K562 (cell line): ENCODE measurements around the gene PFAS. TPM values are rescaled to one million over a fixed set of nuclear protein-coding genes. Genes with fewer than 3 reads are reported as not detected.
A peak's percentile ranks its signal among the peaks of the same experiment; 100 is the strongest.

ENCODE experiments used
- E2F3 ChIP-seq: fragments of 250-450 bp; sonication (Bioruptor Pico); IDR thresholded peaks from 2 replicates; pipeline ENCODE4 v1.4.0; 2020; ENCODE audit warnings: mild to moderate bottlenecking
- IFI16 ChIP-seq: fragments of 250-450 bp; sonication (Bioruptor Pico); IDR thresholded peaks from 2 replicates; pipeline ENCODE4 v2.1.2; 2022; ENCODE audit warnings: mild to moderate bottlenecking, inconsistent platforms
- MTA3 ChIP-seq: fragments of 450-650 bp; formaldehyde crosslinking; IDR thresholded peaks from 2 replicates; pipeline ENCODE4 v1.6.1; 2017; ENCODE audit warnings: mild to moderate bottlenecking, borderline replicate concordance
- NR2C1 ChIP-seq, 2 experiments: fragments of 450-650 bp; IDR thresholded peaks; 2 replicates each; pipeline ENCODE4 v1.6.1; 2017; ENCODE audit warnings: mild to moderate bottlenecking in 2 of 2, antibody characterized with exemption in 1 of 2, inconsistent platforms in 1 of 2, missing compliant biosample characterization in 1 of 2, missing genetic modification characterization in 1 of 2
- RCOR1 ChIP-seq, 2 experiments: IDR thresholded peaks; 2 replicates each; pipeline ENCODE4 v1.6.1; 2012; ENCODE audit warnings: low read depth in 2 of 2, low read length in 2 of 2, borderline replicate concordance in 1 of 2, improper control_type of control experiment in 1 of 2
- TFAM ChIP-seq: fragments of 250-450 bp; sonication (Bioruptor Pico); conservative IDR thresholded peaks from 2 replicates; pipeline ENCODE4 v1.5.0; 2021; ENCODE audit warnings: mild to moderate bottlenecking, moderate library complexity
- THRAP3 ChIP-seq: fragments of 450-650 bp; IDR thresholded peaks from 2 replicates; pipeline ENCODE4 v1.6.1; 2016; ENCODE audit warnings: mild to moderate bottlenecking, inconsistent platforms, borderline replicate concordance
- polyA plus RNA-seq, 8 experiments: library from polyadenylated mRNA; depleted of rRNA in 4 of 8; stranded (reverse) in 5 of 8; unstranded in 3 of 8; fragments of >200 nt; fragmentation: Nextera tagmentation in 2 of 8; fragmentation: Illumina TruSeq in 1 of 8; extraction: Ambion mirVana in 2 of 8; extraction: Trizol in 1 of 8; gene quantifications; 2 replicates each; pipeline versions ENCODE4 v1.2.1 to v1.2.3, GENCODE V29; 2011 to 2014; ENCODE audit warnings: inconsistent platforms in 1 of 8, missing spikeins in 1 of 8
- total RNA-seq, 7 experiments: library from RNA; depleted of rRNA in 6 of 7; stranded (reverse); fragments of >200 nt in 6 of 7; fragmentation: Illumina TruSeq in 2 of 7; extraction: Trizol in 2 of 7; gene quantifications; 2 replicates each; pipeline versions ENCODE4 v1.2.1 to v1.2.3, GENCODE V29; 2011 to 2021; ENCODE audit warnings: low replicate concordance in 1 of 7
- TF ChIP-seq, protein P1 (sequence below): fragments of 450-650 bp; IDR thresholded peaks from 2 replicates; pipeline ENCODE4 v1.6.1; 2017; ENCODE audit warnings: antibody characterized with exemption
- TF ChIP-seq, protein P2 (sequence below): fragments of 150-350 bp; IDR thresholded peaks from 2 replicates; pipeline ENCODE4 v1.6.1; 2014; ENCODE audit warnings: low read depth, mild to moderate bottlenecking, low read length, borderline replicate concordance
- TF ChIP-seq, protein P3 (sequence below): fragments of 450-650 bp; formaldehyde crosslinking; IDR thresholded peaks from 2 replicates; pipeline ENCODE4 v1.4.0; 2020; ENCODE audit warnings: mild to moderate bottlenecking, mixed read lengths
- TF ChIP-seq, protein P4 (sequence below): sonication (generic); IDR thresholded peaks from 2 replicates; pipeline ENCODE4 v1.6.1; 2016
- TF ChIP-seq, protein P5 (sequence below): fragments of 450-650 bp; IDR thresholded peaks from 2 replicates; pipeline ENCODE4 v1.6.1; 2018; ENCODE audit not compliant: partially characterized antibody
- TF ChIP-seq, protein P6 (sequence below): fragments of 450-650 bp; IDR thresholded peaks from 2 replicates; pipeline ENCODE4 v1.6.1; 2016; ENCODE audit warnings: missing biosample characterization, missing genetic modification characterization

Gene PFAS
- total and polyA plus RNA-seq, 9 of the 15 experiments (the other 6 are each of a cell fraction or from before 2014, with no cell fraction given): 11.6 to 131 (median 43.9) TPM

DNA sequence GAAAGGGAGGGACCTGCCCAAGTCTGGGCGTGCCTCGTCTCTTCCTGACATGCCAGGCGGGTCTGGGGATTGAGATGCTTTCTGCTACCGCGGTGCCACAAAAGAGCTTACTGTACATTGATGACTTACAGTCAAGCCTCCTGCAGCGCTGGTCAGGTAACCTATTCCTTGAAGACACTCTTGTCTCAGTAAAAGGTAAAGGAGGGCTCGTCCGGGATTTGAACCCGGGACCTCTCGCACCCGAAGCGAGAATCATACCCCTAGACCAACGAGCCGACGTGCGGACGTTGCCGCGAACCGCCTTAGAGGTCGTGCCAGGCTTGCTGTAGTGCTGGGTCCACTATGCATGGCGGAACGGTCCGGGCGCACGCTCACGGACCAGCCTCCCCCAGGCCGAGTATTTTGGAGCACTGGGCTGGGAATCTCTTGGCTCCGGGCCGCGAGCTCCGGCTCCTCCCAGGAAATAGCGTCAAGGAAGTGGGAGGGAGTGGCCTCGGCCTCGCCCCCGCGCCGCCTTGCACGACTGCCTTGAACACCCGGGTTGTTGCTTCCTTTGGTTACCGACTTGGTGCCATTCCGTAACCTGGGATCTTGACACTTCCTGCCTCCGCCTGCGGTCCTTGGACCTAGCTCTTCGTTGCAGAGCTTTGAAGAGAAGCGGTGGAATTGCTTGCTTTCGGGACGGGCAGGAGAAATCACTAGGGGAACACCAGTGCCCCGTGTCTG is 26.3 kb upstream of the PFAS start (continued):
- TF ChIP-seq, protein P1, sequence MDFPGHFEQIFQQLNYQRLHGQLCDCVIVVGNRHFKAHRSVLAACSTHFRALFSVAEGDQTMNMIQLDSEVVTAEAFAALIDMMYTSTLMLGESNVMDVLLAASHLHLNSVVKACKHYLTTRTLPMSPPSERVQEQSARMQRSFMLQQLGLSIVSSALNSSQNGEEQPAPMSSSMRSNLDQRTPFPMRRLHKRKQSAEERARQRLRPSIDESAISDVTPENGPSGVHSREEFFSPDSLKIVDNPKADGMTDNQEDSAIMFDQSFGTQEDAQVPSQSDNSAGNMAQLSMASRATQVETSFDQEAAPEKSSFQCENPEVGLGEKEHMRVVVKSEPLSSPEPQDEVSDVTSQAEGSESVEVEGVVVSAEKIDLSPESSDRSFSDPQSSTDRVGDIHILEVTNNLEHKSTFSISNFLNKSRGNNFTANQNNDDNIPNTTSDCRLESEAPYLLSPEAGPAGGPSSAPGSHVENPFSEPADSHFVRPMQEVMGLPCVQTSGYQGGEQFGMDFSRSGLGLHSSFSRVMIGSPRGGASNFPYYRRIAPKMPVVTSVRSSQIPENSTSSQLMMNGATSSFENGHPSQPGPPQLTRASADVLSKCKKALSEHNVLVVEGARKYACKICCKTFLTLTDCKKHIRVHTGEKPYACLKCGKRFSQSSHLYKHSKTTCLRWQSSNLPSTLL: peak; percentile 71
- TF ChIP-seq TFAM (CRISPR knock-in tag) (no peak), E2F3 (CRISPR knock-in tag) (no peak), RCOR1 (IDR thresholded peaks at IDR 0.05; ENCODE audit: borderline replicate concordance in 1 of 2, low read depth in 2 of 2, low read length in 2 of 2) (no peak), NR2C1 (IDR thresholded peaks at IDR 0.05) (no peak), NR2C1 (tag; IDR thresholded peaks at IDR 0.05) (no peak), MTA3 (peak; percentile 37; the same call in 1 of the 2 replicates), IFI16 (CRISPR knock-in tag) (no peak), THRAP3 (no peak)
- TF ChIP-seq, protein P2, sequence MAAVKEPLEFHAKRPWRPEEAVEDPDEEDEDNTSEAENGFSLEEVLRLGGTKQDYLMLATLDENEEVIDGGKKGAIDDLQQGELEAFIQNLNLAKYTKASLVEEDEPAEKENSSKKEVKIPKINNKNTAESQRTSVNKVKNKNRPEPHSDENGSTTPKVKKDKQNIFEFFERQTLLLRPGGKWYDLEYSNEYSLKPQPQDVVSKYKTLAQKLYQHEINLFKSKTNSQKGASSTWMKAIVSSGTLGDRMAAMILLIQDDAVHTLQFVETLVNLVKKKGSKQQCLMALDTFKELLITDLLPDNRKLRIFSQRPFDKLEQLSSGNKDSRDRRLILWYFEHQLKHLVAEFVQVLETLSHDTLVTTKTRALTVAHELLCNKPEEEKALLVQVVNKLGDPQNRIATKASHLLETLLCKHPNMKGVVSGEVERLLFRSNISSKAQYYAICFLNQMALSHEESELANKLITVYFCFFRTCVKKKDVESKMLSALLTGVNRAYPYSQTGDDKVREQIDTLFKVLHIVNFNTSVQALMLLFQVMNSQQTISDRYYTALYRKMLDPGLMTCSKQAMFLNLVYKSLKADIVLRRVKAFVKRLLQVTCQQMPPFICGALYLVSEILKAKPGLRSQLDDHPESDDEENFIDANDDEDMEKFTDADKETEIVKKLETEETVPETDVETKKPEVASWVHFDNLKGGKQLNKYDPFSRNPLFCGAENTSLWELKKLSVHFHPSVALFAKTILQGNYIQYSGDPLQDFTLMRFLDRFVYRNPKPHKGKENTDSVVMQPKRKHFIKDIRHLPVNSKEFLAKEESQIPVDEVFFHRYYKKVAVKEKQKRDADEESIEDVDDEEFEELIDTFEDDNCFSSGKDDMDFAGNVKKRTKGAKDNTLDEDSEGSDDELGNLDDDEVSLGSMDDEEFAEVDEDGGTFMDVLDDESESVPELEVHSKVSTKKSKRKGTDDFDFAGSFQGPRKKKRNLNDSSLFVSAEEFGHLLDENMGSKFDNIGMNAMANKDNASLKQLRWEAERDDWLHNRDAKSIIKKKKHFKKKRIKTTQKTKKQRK: no peak
- TF ChIP-seq, protein P3, sequence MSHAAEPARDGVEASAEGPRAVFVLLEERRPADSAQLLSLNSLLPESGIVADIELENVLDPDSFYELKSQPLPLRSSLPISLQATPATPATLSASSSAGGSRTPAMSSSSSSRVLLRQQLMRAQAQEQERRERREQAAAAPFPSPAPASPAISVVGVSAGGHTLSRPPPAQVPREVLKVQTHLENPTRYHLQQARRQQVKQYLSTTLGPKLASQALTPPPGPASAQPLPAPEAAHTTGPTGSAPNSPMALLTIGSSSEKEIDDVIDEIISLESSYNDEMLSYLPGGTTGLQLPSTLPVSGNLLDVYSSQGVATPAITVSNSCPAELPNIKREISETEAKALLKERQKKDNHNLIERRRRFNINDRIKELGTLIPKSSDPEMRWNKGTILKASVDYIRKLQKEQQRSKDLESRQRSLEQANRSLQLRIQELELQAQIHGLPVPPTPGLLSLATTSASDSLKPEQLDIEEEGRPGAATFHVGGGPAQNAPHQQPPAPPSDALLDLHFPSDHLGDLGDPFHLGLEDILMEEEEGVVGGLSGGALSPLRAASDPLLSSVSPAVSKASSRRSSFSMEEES: no peak
- TF ChIP-seq, protein P4, sequence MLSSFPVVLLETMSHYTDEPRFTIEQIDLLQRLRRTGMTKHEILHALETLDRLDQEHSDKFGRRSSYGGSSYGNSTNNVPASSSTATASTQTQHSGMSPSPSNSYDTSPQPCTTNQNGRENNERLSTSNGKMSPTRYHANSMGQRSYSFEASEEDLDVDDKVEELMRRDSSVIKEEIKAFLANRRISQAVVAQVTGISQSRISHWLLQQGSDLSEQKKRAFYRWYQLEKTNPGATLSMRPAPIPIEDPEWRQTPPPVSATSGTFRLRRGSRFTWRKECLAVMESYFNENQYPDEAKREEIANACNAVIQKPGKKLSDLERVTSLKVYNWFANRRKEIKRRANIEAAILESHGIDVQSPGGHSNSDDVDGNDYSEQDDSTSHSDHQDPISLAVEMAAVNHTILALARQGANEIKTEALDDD: 0 out of 2 replicates have a peak, but pooled peaks have one; percentile 19
- TF ChIP-seq, protein P5, sequence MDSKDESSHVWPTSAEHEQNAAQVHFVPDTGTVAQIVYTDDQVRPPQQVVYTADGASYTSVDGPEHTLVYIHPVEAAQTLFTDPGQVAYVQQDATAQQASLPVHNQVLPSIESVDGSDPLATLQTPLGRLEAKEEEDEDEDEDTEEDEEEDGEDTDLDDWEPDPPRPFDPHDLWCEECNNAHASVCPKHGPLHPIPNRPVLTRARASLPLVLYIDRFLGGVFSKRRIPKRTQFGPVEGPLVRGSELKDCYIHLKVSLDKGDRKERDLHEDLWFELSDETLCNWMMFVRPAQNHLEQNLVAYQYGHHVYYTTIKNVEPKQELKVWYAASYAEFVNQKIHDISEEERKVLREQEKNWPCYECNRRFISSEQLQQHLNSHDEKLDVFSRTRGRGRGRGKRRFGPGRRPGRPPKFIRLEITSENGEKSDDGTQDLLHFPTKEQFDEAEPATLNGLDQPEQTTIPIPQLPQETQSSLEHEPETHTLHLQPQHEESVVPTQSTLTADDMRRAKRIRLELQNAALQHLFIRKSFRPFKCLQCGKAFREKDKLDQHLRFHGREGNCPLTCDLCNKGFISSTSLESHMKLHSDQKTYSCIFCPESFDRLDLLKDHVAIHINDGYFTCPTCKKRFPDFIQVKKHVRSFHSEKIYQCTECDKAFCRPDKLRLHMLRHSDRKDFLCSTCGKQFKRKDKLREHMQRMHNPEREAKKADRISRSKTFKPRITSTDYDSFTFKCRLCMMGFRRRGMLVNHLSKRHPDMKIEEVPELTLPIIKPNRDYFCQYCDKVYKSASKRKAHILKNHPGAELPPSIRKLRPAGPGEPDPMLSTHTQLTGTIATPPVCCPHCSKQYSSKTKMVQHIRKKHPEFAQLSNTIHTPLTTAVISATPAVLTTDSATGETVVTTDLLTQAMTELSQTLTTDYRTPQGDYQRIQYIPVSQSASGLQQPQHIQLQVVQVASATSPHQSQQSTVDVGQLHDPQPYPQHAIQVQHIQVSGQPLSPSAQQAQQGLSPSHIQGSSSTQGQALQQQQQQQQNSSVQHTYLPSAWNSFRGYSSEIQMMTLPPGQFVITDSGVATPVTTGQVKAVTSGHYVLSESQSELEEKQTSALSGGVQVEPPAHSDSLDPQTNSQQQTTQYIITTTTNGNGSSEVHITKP: no peak
- TF ChIP-seq, protein P6, sequence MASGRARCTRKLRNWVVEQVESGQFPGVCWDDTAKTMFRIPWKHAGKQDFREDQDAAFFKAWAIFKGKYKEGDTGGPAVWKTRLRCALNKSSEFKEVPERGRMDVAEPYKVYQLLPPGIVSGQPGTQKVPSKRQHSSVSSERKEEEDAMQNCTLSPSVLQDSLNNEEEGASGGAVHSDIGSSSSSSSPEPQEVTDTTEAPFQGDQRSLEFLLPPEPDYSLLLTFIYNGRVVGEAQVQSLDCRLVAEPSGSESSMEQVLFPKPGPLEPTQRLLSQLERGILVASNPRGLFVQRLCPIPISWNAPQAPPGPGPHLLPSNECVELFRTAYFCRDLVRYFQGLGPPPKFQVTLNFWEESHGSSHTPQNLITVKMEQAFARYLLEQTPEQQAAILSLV (tag): no peak
